Mammary epithelial cell (primary cell): Measurements from ENCODE around the gene MOGAT1.

Source experiments
- EZH2 ChIP-seq: IDR thresholded peaks from 2 replicates; pipeline ENCODE4 v1.6.1; 2012; ENCODE audit warnings: low read length, inconsistent platforms, borderline replicate concordance
- TF ChIP-seq, protein P1 (sequence below), 2 donors: IDR thresholded peaks in 1 of 2; conservative IDR thresholded peaks in 1 of 2; 2 replicates each; pipeline ENCODE4 v1.5.1; 2011 to 2012; ENCODE audit warnings: inconsistent platforms in 2 of 2, low read length in 2 of 2, mild to moderate bottlenecking in 2 of 2, control low read depth in 1 of 2, low read depth in 1 of 2; ENCODE audit not compliant: insufficient read depth in 1 of 2; ENCODE audit errors: extremely low read depth in 1 of 2

DNA sequence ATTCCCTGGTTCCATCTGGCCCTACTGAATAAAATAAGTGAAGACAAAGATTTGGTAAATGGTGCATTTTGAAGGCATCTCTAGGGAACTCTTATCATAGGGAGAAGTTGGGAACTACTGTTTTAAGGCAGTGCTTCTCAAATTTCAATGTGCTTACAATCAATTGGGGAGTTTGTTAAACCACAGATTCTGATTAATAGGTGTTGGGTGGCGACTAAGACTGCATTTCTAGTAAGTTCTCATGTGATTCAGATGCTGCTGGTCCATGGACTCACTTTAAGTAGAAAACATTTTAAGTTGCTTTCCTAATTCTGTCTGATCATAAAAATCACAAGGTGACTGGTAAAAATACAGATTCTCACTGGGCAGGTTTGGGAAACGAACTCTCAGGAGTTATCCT is 30.1 kb upstream of the MOGAT1 start:
- TF ChIP-seq, protein P1, sequence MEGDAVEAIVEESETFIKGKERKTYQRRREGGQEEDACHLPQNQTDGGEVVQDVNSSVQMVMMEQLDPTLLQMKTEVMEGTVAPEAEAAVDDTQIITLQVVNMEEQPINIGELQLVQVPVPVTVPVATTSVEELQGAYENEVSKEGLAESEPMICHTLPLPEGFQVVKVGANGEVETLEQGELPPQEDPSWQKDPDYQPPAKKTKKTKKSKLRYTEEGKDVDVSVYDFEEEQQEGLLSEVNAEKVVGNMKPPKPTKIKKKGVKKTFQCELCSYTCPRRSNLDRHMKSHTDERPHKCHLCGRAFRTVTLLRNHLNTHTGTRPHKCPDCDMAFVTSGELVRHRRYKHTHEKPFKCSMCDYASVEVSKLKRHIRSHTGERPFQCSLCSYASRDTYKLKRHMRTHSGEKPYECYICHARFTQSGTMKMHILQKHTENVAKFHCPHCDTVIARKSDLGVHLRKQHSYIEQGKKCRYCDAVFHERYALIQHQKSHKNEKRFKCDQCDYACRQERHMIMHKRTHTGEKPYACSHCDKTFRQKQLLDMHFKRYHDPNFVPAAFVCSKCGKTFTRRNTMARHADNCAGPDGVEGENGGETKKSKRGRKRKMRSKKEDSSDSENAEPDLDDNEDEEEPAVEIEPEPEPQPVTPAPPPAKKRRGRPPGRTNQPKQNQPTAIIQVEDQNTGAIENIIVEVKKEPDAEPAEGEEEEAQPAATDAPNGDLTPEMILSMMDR (conservative IDR thresholded peaks at IDR 0.05 in 1 of 2, IDR thresholded peaks at IDR 0.05 in 1 of 2; ENCODE audit: extremely low read depth in 1 of 2, insufficient read depth in 1 of 2, low read depth in 1 of 2, low read length in 2 of 2): no peak
- no peak for TF ChIP-seq EZH2
